HepG2 (cell line): ENCODE measurements around the gene PRMT7. TPM values are rescaled to one million over a fixed set of nuclear protein-coding genes. Genes with fewer than 3 reads are reported as not detected.

Experiments
- ATAC-seq: fragments of 200-7000 bp; cut with Tn5 transposase; 3 replicates; pipeline ENCODE4 v1.9.1; 2020; ENCODE audit warnings: mild to moderate bottlenecking, moderate library complexity
- BruUV-seq: library from RNA; stranded (reverse); fragments of 400-500 nt; replicated peaks from 2 replicates; lab custom pipeline; 2021; lab: Mats Ljungman, UMichigan
- CTCF ChIA-PET: fragments of 300-600 bp; formaldehyde crosslinking; extraction: SDS; loops from one replicate; lab custom pipeline; 2021; ENCODE audit warnings: low total read pairs, inconsistent platforms, low intra/inter-chr PET ratio; lab: Yijun Ruan, JAX
- POLR2A ChIA-PET: fragments of 350-600 bp; sonication (Branson Sonifier 250); formaldehyde crosslinking; loops from one replicate; lab custom pipeline; 2020; ENCODE audit warnings: antibody characterized with exemption, inconsistent platforms; lab: Yijun Ruan, JAX
- DNase-seq: peaks from one replicate; pipeline ENCODE4 v3.0.0-alpha.2; 2015; ENCODE audit warnings: low spot score
- FAIRE-seq: peaks from 3 replicates; lab custom pipeline; 2011; peaks lifted over from hg19 to GRCh38; lab: Jason Lieb, UNC
- H2AFZ ChIP-seq: one replicate; pipeline ENCODE4 v1.6.1; 2011; ENCODE audit warnings: low read length, inconsistent platforms
- H3K27ac ChIP-seq: fragments of 300-600 bp; 3 replicates; pipeline ENCODE4 v1.8.0; 2011; ENCODE audit warnings: mixed run types, mild to moderate bottlenecking, mixed read lengths, low read length, inconsistent platforms; ENCODE audit not compliant: insufficient read depth; ENCODE audit errors: extremely low read length
- H3K27me3 ChIP-seq, 2 experiments: fragments of 200-600 bp in 1 of 2; 2 replicates in 1 of 2; 3 replicates in 1 of 2; pipeline versions ENCODE4 v1.6.0 to v1.8.0; 2011; ENCODE audit warnings: low read length in 2 of 2, mild to moderate bottlenecking in 2 of 2, moderate library complexity in 2 of 2, inconsistent platforms in 1 of 2; ENCODE audit not compliant: insufficient read depth in 2 of 2, control insufficient read depth in 1 of 2
- H3K36me3 ChIP-seq, 2 experiments: fragments of 200-600 bp in 1 of 2; replicated peaks in 1 of 2; 2 replicates in 1 of 2; 3 replicates in 1 of 2; pipeline versions ENCODE4 v1.5.1 to v1.8.0; 2011; ENCODE audit warnings: low read length in 2 of 2, inconsistent platforms in 1 of 2; ENCODE audit not compliant: insufficient read depth in 2 of 2, control insufficient read depth in 1 of 2
- H3K4me1 ChIP-seq: 2 replicates; pipeline ENCODE4 v1.5.1; 2012; ENCODE audit warnings: low read length, inconsistent platforms; ENCODE audit not compliant: insufficient read depth
- H3K4me2 ChIP-seq: 2 replicates; pipeline ENCODE4 v1.6.0; 2011; ENCODE audit warnings: low read depth, low read length, inconsistent platforms
- H3K4me3 ChIP-seq, 3 experiments: fragments of 200-600 bp in 1 of 3; sonication (generic), shearing (Covaris generic) in 1 of 3; replicated peaks in 1 of 3; 2 replicates each; pipeline ENCODE4 v1.5.1; 2011 to 2016; ENCODE audit warnings: low read length in 3 of 3, inconsistent platforms in 2 of 3, low read depth in 2 of 3, mild to moderate bottlenecking in 2 of 3, control low read depth in 1 of 3, mixed read lengths in 1 of 3; ENCODE audit not compliant: insufficient read depth in 1 of 3
- H3K79me2 ChIP-seq: one replicate; pipeline ENCODE4 v1.6.1; 2011; ENCODE audit warnings: low read length, inconsistent platforms; ENCODE audit not compliant: insufficient read depth
- H3K9ac ChIP-seq: 2 replicates; pipeline ENCODE4 v1.6.0; 2011; ENCODE audit warnings: mild to moderate bottlenecking, low read depth, low read length, inconsistent platforms; ENCODE audit not compliant: insufficient read depth
- H3K9me3 ChIP-seq: 2 replicates; pipeline ENCODE4 v1.5.1; 2012; ENCODE audit warnings: mild to moderate bottlenecking, low read length
- H4K20me1 ChIP-seq: 2 replicates; pipeline ENCODE4 v1.6.0; 2011; ENCODE audit warnings: inconsistent platforms, mild to moderate bottlenecking, low read length, moderate library complexity; ENCODE audit not compliant: insufficient read depth
- AGO1 ChIP-seq: fragments of 200-400 bp; formaldehyde crosslinking; IDR thresholded peaks from 2 replicates; pipeline ENCODE4 v1.6.1; 2017; ENCODE audit warnings: mild to moderate bottlenecking, low read depth, low read length, moderate library complexity; ENCODE audit not compliant: poor library complexity, severe bottlenecking
- ESRRA ChIP-seq: sonication (generic); formaldehyde crosslinking; IDR thresholded peaks from 2 replicates; pipeline ENCODE4 v1.5.1; 2020; ENCODE audit warnings: mild to moderate bottlenecking, low read depth, missing genetic modification reagents
- GABPA ChIP-seq, 2 experiments: IDR thresholded peaks; 2 replicates each; pipeline ENCODE4 v1.6.1; 2011 to 2016; ENCODE audit warnings: low read depth in 2 of 2, low read length in 1 of 2, missing biosample characterization in 1 of 2, missing genetic modification characterization in 1 of 2
- GLI4 ChIP-seq: sonication (generic); formaldehyde crosslinking; IDR thresholded peaks from 2 replicates; pipeline ENCODE4 v1.5.1; 2020; ENCODE audit warnings: missing genetic modification reagents, mild to moderate bottlenecking, moderate library complexity, borderline replicate concordance
- HMG20A ChIP-seq: IDR thresholded peaks from 2 replicates; pipeline ENCODE4 v1.6.1; 2016; ENCODE audit warnings: borderline replicate concordance
- HOMEZ ChIP-seq: IDR thresholded peaks from 2 replicates; pipeline ENCODE4 v1.6.1; 2016; ENCODE audit warnings: low read depth
- KAT2B ChIP-seq: fragments of 150-350 bp; IDR thresholded peaks from 2 replicates; pipeline ENCODE4 v1.6.1; 2014; ENCODE audit warnings: low read depth, low read length, borderline replicate concordance
- KDM6A ChIP-seq: IDR thresholded peaks from 2 replicates; pipeline ENCODE4 v1.6.1; 2016; ENCODE audit warnings: low read depth
- MXI1 ChIP-seq: IDR thresholded peaks from 3 replicates; pipeline ENCODE4 v1.6.1; 2012; ENCODE audit warnings: low read depth, low read length, inconsistent platforms, borderline replicate concordance
- RAD51 ChIP-seq: fragments of 450-650 bp; IDR thresholded peaks from 2 replicates; pipeline ENCODE4 v1.6.1; 2016; ENCODE audit warnings: borderline replicate concordance
- RARA ChIP-seq: IDR thresholded peaks from 2 replicates; pipeline ENCODE4 v1.6.1; 2016; ENCODE audit warnings: missing genetic modification reagents, missing compliant biosample characterization
- TCF7L2 ChIP-seq: IDR thresholded peaks from 2 replicates; pipeline ENCODE4 v1.6.1; 2011; ENCODE audit warnings: mild to moderate bottlenecking, low read depth, low read length, moderate library complexity
- TERF1 ChIP-seq: sonication (generic); formaldehyde crosslinking; IDR thresholded peaks from 2 replicates; pipeline ENCODE4 v1.8.0; 2022; ENCODE audit warnings: mild to moderate bottlenecking, missing genetic modification reagents, moderate library complexity
- ZNF121 ChIP-seq: sonication (generic); formaldehyde crosslinking; IDR thresholded peaks from 2 replicates; pipeline ENCODE4 v1.5.0; 2020; ENCODE audit warnings: mild to moderate bottlenecking, missing genetic modification reagents
- ZNF296 ChIP-seq: sonication (generic); formaldehyde crosslinking; conservative IDR thresholded peaks from 2 replicates; pipeline ENCODE4 v1.5.0; 2020; ENCODE audit warnings: mild to moderate bottlenecking, missing genetic modification reagents
- ZNF343 ChIP-seq: sonication (generic); formaldehyde crosslinking; IDR thresholded peaks from 2 replicates; pipeline ENCODE4 v1.4.0; 2020; ENCODE audit warnings: mild to moderate bottlenecking, missing genetic modification reagents
- ZNF44 ChIP-seq: sonication (generic); formaldehyde crosslinking; IDR thresholded peaks from 2 replicates; pipeline ENCODE4 v1.5.1; 2020; ENCODE audit warnings: mild to moderate bottlenecking, missing genetic modification reagents
- ZNF629 ChIP-seq: sonication (generic); formaldehyde crosslinking; conservative IDR thresholded peaks from 2 replicates; pipeline ENCODE4 v1.5.0; 2020; ENCODE audit warnings: missing genetic modification reagents
- ZNF672 ChIP-seq: sonication (generic); formaldehyde crosslinking; IDR thresholded peaks from 2 replicates; pipeline ENCODE4 v1.8.1; 2022; ENCODE audit warnings: missing genetic modification reagents
- ZNF878 ChIP-seq: sonication (generic); formaldehyde crosslinking; IDR thresholded peaks from 2 replicates; pipeline ENCODE4 v1.8.1; 2023; ENCODE audit warnings: mild to moderate bottlenecking, missing genetic modification reagents, moderate library complexity
- WGBS: methylation state at CpG from one replicate; pipeline ENCODE4 v1.1.6; 2017; ENCODE audit warnings: low lambda C conversion rate; 5-methylcytosine and 5-hydroxymethylcytosine counted together
- in situ Hi-C: cut with HindIII; loops from 2 replicates; pipeline ENCODE4 v1.10.0; 2017; ENCODE audit warnings: low pct_unique_long_range_greater_than_20kb; ENCODE audit not compliant: extremely low pct_ligation_motif_present
- intact Hi-C: fragments of 100-400 bp; cut with micrococcal nuclease; formaldehyde crosslinking; loops from one replicate; pipeline ENCODE4 v1.10.0; 2022; ENCODE audit not compliant: unreplicated experiment
- polyA plus RNA-seq, 8 experiments: library from polyadenylated mRNA; depleted of rRNA in 3 of 8; stranded (reverse) in 7 of 8; unstranded in 1 of 8; fragments of >200 nt; fragmentation: Illumina TruSeq in 4 of 8; extraction: Trizol in 4 of 8; gene quantifications; 2 replicates each; pipeline versions ENCODE4 v1.2.1 to v1.2.3, GENCODE V29; 2011 to 2016; ENCODE audit warnings: low read depth in 4 of 8, missing spikeins in 1 of 8, mixed read lengths in 1 of 8; ENCODE audit not compliant: insufficient read depth in 1 of 8
- total RNA-seq, 5 experiments: library from RNA; depleted of rRNA; stranded (reverse); fragments of >200 nt; fragmentation: Illumina TruSeq; extraction: Trizol; gene quantifications; 2 replicates each; pipeline ENCODE4 v1.2.3, GENCODE V29; 2016; ENCODE audit warnings: low read depth in 1 of 5

The PRMT7 gene
- total and polyA plus RNA-seq, 2 of the 13 experiments (the other 11 are each of a cell fraction or from before 2014, with no cell fraction given) = 47.5 to 55.0 TPM

- POLR2A ChIA-PET = no interaction called here
- Histone ChIP-seq H3K9ac (no peak overlapping the region), H3K27ac (no peak overlapping the region), H3K27me3 (no peaks in the 10 kb centered on the region), H2AFZ (no peak overlapping the region), H3K36me3 (peaks cover 49 to 92% of the 10 kb centered on the region in 2 experiments), H3K79me2 (no peaks in the 10 kb centered on the region), H3K4me3 (no peak overlapping the region), H3K4me1 (no peaks in the 10 kb centered on the region), H4K20me1 (no peaks in the 10 kb centered on the region), H3K4me2 (no peak overlapping the region), H3K9me3 (no peaks in the 10 kb centered on the region)
- 100% methylated on average over 7 of the region's 7 CpGs for WGBS
- no peak for ATAC-seq
- CTCF ChIA-PET = no interaction called here
- BruUV-seq = no TSS peak
- intact Hi-C loops (no loop called here), in situ Hi-C loops (no loop called here)
- no peak for FAIRE-seq
- TF ChIP-seq MXI1 = no peak
- no peak for TF ChIP-seq ZNF672 (CRISPR knock-in tag)
- TF ChIP-seq GABPA (IDR thresholded peaks at IDR 0.05; ENCODE audit: low read depth, low read length) = no peak
- TF ChIP-seq GABPA (CRISPR knock-in tag; IDR thresholded peaks at IDR 0.05; ENCODE audit: low read depth) = no peak
- no peak for TF ChIP-seq KDM6A (CRISPR knock-in tag)
- TF ChIP-seq KAT2B = no peak
- TF ChIP-seq ESRRA (CRISPR knock-in tag) = no peak
- TF ChIP-seq TERF1 (CRISPR knock-in tag) = no peak
- no peak for TF ChIP-seq ZNF878 (CRISPR knock-in tag)
- TF ChIP-seq HMG20A = no peak
- TF ChIP-seq TCF7L2 = no peak
- TF ChIP-seq ZNF296 (CRISPR knock-in tag) = no peak
- TF ChIP-seq RAD51 = no peak
- TF ChIP-seq ZNF121 = no peak
- no peak for TF ChIP-seq ZNF343
- no peak for TF ChIP-seq ZNF44 (CRISPR knock-in tag)
- TF ChIP-seq RARA = no peak
- no peak for TF ChIP-seq AGO1
- no peak for TF ChIP-seq GLI4
- TF ChIP-seq HOMEZ (CRISPR knock-in tag) = no peak
- TF ChIP-seq ZNF629 (CRISPR knock-in tag) = no peak
- no peak for DNase-seq
These were observed 31.8 kb downstream of the PRMT7 start for GRCh38 chr16:68342620-68343019.
